Activated effector memory CD4-positive, alpha-beta T cell treated with Interleukin-2 at 50 U/mL for 16 hours (primary cell): ENCODE data around the gene GRHL1.

ENCODE experiments used
- DNase-seq: peaks from one replicate; pipeline ENCODE4 v3.0.0-alpha.2; 2020

Gene GRHL1

DNA sequence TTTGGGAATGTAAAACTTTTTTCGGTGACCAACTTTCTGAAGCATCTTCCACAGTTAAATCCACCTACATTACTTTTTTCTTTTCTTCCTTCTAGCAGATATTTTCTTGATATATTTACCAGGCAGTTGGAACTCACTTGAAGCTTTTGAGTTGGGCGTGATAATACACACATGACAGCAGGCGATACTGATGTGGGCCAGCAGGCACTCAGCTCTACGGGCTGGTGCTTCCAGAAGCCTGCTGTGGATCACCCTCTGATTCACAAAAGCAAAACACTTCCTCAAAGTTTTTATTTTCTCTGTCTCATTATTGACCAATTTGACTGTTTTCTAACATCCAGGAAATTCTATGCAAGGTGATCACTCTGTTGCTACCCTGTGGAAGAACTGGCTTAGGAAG, 22.9 kb downstream of the GRHL1 start:
- no peak for DNase-seq

DNA sequence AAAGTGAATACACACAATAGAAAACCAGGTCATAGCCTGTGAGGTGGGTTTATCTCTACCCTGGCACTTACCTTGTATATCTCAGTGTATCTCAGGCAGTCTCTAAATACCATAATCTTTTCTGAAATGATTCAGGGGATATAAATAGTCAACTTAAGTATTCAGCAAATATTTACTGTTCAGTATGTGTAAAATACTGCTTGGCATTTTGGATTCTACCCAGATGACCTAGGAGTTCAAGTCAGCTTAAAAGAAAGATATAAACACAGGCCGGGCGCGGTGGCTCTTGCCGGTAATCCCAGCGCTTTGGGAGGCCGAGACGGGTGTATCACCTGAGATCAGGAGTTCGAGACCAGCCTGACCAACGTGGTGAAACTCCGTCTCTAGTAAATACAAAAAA, 23.8 kb downstream of the GRHL1 start:
- DNase-seq: no peak

DNA sequence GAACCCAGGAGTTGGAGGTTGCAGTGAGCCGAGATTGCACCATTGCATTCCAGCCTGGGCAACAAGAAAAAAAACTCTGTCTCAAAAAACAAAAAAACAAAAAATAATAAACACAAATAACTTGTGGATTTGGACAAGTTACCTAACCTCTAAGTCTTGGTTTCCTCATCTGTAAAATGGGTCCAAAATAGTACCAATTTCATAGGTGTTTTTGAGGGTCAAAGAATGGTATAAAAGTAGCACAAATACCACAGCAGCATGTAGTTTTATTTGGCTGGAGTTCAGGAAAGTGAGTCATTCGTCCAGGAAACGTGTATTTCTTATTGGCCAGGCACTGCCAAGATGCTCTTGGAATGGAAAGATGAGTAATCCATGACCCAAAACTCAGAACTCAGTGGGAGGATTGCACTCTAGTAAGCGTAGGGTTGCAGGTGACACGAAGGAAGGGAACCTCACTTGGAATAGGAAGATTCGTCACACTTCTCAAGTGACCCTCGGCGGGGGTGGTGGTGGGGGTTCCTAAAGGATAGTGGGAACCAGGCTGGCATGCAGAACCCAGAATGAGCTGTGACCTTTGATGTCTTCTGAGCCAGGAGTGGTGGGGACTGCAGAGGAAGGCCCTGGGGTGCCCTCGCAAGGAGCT, 24.4 kb downstream of the GRHL1 start:
- no peak for DNase-seq

DNA sequence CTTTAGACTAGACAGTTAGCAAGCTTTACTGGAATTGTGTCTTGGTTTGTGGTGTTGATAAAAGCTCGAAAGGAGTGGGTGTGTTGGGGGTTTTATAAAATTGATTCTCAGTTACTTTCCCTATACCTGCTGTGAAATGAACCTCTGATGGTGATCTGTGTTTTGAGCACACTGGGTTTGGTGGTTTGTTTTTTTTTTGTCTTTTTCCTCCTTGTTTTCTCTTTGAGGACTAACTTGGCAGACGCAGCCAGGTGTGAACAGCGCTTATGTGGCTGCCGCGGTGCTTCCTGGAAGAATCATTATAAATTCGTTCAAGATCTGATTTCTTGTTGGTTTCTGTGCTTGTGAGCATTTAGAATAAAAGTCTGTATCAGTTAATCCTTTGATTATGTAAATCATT, 28.5 kb downstream of the GRHL1 start:
- no peak for DNase-seq

DNA sequence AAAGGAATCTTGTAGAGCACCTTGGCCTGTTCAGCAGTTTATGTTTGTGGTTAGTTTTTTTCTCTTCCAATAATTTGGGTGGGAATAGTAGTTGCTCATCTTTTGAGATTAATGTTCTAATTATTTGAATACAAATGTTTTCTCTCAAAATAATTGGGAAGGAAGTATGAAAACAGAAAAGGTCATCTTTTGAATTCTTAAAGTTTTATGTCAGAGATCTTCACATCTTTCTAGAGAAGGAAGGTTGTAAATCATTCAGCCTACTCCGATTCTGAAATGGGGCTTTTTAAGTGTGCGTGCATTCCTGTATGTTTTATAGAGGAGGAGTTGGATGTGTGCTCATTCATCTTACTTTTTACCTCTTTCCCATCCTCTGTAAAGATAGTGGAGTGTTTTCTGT, 29.0 kb downstream of the GRHL1 start:
- no peak for DNase-seq

DNA sequence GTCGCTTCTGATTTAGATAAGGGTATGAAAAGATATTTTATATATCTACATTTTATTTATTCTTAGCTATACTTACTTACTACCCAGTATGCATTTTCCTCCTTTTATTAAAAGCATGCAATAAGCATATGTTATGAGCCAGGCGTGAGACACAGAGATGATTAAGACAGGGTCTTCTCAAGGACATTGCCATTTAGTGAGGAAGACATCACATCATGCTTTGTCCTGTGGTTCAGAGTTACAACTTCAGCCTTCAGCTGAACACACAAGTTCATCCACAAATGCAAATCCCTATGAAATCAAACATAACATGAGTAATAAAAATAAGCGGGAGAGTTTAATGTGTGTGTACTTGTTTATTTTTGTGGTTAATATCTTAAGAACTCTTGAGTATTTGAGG, 30.2 kb downstream of the GRHL1 start:
- DNase-seq: no peak

DNA sequence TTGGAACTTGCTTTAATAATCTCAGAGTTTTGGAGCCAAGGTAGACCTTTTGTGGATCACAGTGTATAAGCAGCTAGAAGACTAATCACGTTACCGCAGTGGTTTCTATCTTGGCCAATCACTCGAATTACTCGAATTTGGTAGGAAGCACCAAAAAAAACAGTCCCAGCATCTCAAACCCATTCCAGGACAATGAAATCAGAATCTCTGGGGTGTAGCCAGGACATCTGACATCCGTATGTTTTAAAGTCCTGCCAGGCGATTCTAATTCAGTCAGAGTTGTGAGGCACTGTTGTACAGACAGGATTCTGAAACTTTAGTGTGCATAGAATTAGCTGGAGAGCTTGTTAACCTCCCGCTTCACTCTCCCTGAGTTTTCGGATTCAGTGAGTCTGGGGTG, 30.8 kb downstream of the GRHL1 start:
- no peak for DNase-seq

DNA sequence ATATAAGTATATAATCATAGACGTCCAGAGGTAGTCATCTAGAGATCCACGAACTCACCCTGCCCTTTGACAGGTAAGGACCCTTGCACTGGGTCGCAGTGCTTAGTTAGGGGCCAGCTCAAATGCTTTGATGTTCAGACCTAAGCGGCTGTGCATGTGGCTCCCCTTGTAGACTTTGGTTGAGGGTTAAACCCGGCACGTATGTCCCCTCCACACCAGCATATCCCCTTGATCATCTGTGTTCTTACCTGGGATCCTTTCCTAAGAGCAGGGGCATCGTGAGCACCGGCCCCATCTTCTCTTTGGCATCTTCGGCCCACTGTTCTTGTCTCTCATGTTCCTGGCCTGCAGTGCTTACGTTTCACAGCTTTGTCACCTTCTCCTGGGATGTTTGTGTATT, 31.4 kb downstream of the GRHL1 start:
- DNase-seq: no peak

DNA sequence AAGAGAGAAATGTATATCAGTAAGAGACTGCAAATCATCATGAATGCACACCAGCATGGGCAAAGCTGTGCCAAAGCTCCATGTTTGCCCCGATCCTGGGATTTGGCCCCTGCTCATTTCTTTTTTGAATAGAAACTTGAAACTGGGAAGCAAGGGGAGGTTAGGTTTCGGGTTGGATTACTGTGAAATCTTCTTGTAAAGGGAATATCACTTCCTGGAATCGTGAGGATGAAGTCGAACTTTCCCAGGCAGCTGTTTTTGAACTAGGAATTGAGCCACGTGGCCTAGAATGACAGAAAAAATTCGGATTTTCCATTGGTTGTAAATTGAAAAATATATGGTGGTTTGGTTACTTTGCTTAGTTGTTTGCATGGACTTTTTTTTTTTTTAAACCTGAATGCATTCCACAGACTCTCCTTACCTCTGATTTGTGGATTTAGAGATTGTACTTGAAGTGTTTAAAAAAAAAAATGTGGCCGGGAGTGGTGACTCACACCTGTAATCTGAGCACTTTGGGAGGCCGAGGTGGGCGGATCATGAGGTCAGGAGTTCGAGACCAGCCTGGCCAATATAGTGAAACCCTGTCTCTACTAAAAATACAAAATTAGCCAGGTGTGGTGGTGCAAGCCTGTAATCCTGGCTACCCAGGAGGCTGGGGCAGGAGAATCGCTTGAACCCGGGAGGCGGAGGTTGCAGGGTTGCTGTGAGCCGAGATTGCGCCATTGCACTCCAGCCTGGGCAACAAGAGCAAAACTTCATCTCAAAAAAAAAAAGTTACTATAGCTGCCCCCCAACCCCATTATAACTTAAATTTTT, 32.1 kb downstream of the GRHL1 start:
- DNase-seq: no peak

DNA sequence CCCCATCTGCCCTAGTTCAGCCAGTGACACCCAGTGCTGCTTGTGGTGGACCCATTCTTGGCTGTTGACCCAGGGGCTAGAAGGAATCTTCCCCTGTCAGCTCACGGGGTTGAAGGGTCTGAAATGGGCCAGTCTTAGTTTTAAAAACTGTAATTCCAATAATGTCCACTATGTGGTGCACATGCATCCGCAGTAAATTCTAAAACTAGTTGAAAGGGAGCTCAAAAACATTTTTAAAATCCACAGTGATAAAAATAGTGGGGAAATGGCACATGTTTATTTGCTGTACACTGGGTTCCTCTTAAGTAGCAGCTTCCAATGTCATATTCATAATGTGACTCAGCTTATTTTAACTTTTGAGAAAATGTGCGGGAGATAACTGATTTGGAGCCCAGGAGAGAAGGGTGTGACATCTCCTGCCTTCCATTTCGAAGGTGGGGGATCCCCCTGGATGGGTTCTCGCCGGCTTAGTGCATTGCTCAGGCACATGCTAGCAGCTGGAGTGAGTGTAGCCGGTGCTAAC, 32.8 kb downstream of the GRHL1 start:
- no peak for DNase-seq

DNA sequence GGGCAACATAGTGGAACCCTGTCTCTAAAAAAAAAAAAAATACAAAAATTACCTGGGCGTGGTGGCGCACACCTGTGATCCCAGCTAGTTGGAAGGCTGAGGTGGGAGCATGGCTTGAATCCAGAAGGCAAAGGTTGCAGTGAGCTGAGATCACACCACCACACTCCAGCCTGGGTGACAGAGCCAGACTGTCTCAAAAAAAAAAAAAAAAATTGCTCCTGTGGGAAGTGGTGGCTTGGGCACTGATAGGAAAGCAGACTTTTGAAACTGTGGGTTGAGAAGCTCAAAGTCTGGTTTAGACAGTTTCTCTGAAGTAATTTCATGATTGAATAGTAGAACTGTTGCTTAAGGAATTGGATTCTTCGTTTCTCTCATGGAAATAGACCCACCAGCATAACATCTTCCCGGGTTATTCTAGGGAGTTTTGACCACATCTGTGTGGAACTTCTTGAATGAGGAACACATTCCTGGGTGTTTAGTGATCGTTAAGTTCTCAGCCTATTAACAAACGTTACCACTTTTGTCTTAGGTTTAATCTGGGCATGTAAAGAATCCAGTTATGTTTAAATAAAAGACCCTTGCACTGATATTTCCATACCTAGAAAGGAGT, 33.5 kb downstream of the GRHL1 start:
- no peak for DNase-seq

DNA sequence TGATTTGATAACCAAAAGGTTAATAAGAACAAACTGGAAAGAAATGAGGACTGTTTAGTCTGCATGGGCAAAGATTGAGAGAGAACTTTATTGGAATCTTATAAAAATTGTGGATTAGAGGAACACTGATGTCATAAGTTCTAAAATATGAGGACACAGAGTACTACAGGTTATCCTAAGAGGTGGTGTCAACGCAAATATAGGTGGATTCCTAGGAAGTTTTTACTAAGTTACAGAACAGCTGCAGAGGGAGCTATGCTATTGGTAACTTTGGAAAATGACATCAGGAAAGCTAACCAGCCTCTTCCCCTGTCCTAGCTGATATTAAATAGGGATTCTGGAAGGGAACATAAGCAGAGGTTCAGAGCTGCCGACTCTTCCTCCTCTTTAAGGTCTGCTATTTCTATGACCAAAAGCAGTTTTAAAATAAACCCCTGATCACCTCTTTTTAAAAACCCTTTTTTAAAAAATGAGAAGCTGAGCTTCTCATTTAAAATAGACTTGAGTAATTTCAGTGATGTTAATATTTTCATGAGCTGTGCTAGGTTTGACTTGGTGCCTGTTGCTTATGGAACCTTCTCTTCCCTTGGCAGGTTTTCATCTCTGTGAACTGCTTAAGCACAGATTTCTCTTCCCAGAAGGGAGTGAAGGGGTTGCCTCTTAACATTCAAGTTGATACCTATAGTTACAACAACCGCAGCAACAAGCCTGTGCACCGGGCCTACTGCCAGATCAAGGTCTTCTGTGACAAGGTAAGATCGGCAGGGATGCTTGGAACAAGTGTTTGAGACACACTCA, 34.2 kb downstream of the GRHL1 start:
- no peak for DNase-seq

DNA sequence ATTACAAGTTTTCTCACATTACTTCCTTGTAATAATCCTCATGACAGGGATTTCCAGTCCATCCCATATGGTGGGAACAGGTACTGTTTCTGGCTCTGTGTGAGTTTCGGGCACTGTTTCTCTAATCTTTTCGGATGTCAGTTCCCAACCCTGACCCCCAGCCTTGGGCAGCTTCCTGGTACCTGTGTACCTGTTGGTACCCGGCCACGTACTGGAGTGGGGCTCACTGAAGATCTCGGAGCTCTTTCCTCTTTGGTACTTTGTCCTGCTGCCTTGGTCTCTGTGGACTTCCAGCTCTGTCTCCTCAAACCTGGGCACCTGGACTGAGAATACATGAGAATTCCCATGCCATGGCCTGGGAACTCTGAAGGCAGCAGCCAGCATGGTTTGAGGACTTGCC, 36.8 kb downstream of the GRHL1 start:
- no peak for DNase-seq

DNA sequence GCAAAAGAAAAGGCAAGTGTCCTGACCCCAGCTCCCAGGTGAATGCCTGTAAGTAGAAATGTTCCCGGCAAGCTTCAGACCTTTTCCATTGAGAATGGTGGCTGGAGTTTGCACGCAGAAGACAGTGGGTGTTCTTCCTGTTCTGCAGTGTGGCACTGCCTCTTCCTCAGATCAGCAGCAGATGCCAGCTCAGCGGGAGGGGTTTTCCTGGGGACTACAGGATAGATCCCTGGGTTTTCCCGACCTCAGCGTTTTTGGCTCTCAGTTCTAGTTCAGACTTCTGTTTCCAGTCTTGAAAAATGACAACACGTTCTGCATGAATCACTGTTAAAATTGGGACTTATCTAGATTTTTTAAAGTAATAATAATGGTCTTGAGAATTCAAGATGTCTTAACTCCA, 39.2 kb downstream of the GRHL1 start:
- DNase-seq: no peak

DNA sequence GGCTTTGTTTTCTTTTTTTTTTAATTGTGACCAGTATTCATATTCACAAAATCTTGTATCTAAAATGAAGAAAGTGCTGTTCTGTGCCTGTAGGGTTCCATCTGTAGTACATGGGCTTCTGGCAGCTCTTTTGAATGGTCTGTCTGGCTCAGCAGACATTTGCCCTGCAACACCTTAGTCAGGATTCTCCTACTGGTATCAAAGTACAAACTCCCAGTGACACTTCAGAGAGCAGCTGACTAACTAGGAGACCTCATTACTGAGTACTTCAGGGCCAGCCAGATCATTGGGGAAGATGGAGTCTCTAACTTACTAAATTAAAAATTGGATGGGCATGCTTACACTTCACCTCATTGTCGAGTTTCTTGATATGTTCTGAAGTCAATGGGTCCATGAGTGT, 39.7 kb downstream of the GRHL1 start:
- DNase-seq: no peak

DNA sequence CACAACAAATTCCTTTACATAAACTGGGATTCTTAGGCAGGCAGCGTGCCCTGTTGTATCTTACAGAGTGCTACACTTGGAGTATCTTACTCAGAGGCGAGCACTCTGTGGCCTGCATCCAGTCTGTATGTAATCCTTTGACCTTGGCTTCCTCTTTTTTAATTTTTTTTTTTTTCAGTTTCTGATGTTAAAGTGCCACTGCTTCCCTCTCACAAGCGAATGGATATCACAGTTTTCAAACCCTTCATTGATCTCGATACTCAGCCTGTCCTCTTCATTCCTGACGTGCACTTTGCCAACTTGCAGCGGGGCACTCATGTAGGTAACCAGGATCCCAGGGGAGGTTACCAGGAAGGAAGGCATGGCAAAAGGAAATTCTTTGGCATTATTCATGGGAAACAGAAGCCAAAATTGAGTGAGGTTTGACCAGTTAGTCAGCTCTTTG, 40.4 kb downstream of the GRHL1 start:
- no peak for DNase-seq

DNA sequence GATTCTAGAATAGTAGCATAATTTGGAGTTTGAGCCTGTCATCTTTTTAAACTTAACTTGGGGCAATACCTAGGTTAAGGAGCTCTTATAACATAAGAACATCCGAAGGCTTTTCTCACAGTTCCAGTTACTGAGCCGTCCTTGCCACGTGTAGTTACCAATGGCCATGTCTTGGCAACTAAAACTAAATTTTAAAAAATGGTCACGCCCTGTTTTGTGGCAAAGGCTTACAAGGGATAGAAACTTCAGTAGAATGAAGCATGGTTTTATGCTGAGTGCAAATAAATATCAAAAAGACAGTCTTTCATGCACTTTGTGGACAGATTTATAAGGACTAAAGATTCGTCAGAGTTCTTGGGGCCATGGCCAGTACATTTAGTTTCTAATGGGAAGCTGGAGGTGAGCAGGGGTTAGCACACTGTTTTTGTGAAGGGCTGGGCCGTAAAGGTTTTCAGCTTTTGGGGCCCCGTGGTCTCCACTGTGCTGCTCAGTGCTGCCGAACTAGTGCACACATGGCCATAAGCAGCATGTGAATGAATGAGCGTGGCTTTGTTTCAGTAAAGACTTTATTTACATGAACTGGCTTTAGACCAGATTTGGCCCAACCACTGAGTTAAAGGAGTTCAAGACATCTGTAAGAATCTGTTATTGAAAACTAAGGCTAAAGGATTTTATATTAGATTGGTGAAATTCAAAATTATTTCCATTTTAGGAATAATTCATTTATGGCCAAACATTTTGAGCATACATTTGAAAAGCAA, 41.1 kb downstream of the GRHL1 start:
- DNase-seq: no peak

DNA sequence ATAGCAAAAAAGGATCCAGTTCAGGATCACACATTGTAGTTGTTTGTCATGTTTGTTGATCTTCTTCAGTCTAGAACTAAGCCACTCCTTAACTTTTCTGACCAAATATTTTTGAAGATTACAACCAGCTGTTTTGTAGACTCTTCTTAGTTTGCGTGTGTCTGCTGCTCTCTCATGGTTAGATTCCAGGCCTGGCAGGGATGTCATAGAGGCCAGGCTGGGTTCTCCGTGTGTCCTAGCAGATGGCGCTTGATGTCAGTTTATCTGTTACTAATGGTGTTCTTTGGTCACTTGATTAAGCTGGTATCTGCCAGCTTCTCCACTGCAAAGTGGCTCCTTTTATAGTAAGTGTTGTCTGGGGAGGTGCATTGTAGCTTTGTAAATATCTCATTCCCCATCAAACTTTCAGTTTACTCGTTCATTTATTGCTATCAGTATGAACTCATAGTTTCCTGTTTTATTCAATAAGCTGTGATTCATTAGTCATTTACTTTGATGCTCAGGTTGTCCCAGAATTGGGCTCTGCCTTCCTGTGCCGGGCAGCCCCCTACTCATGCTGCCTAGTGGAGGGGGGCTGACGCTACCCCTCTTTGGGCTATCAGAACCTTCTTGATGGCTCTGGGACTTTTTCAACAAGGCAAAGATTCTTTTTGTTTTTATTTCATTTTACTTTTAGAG, 42.1 kb downstream of the GRHL1 start:
- DNase-seq: no peak

DNA sequence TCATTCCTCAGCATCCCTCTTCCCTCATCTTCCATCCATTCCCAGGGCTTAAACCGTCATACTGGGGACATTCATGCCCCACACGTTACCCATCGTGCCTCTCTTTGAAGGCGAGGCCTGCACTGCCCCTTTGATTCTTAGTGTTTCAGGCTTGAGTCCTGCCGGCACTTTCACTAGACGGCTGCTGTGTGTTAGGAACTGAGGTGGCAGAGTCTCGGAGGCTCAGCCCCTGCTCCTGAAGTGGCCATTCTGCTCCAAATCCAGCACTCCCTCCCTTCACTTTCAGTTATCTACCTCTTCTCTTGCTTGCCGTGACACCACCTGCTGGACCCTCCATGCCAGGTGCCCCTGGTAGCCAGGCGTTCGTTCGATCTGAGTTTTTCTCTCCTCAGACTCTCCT, 43.0 kb downstream of the GRHL1 start:
- DNase-seq: no peak

DNA sequence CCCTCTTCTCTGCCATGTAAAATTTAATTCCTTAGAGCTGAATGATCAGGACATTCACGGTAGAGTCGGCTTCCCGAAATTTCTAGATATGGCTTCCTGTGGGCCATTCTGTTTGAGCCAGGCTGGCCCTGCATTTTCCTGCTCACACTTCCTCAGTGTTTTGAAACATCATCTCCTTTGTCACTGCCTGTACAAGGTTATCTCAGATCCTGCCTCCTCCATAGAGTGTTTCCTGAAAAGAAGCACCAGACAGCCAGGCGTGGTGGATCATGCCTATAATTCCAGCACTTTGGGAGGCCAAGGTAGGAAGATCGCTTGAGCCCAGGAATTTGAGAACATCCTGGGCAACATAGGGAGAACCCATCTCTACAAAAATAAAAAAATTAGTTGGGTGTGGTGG, 43.6 kb downstream of the GRHL1 start:
- no peak for DNase-seq

DNA sequence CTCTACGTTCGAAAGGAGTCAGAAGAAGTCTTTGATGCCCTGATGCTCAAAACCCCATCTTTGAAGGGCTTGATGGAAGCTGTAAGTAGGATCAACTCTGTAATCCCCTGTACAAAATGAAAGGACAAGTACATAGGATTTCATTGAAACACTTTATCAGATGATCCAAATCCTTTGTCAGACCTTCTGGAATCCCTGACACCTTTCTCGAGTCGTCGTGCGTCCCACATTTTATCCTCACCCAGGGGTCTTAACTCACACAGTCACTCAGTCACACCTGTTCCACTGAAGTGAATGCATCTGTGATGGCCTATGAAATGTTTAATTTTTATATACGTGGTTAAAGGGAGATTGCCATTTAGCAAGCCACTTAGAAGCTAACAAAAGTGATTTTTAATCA, 44.8 kb downstream of the GRHL1 start:
- no peak for DNase-seq

DNA sequence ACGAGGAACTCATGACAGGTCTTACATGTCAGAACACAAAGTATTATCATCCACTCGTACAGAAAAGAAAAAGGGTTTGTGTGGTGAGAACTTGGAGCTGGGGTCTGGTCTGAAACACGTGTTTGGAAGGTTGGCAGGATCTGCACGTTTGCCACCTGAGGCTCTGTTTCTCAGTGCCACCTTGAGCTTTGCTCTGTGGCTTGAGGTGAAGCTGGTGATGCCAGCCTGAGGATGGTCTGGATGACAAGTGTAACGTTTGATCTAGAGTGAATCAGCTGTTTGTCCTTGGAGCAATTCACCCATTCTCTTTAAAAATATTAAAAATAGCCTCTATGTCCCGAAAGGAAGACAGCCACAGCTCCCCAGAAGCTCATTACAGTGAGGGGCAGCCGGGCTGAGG, 46.4 kb downstream of the GRHL1 start:
- no peak for DNase-seq
